GM19025 (cell line): Measurements from ENCODE around the gene MED4.
A peak's percentile ranks its signal among the peaks of the same experiment; 100 is the strongest.

ENCODE experiments used
- ATAC-seq: cut with Tn5 transposase; IDR thresholded peaks from one replicate; pipeline ENCODE4 v1.9.1; 2021; ENCODE audit warnings: mild to moderate bottlenecking, low read depth, moderate library complexity; ENCODE audit not compliant: unreplicated experiment

MED4 gene

GRCh38 chr13:48038761-48039160 lies 56.1 kb downstream of the MED4 start:
- ATAC-seq, result no peak

GRCh38 chr13:48037346-48038173 lies 57.3 kb downstream of the MED4 start, which contains the start of gene NUDT15:
TSS of gene NUDT15 (plus strand) at chr13:48037726. CDS start at chr13:48037747, 21 bp downstream.
- ATAC-seq, result peak; percentile 93

GRCh38 chr13:48029859-48030258 lies 65.0 kb downstream of the MED4 start:
- ATAC-seq, result no peak

GRCh38 chr13:48028066-48028465 lies 66.8 kb downstream of the MED4 start:
- ATAC-seq, result no peak
